Activated T-cell treated with anti-CD3 and anti-CD28 coated beads, Interleukin-2, amount 50 U/mL, for 48 hours (primary cell): Measurements from ENCODE around the gene MACROD1.

Experiments
- DNase-seq, 2 experiments: peaks; one replicate each; pipeline ENCODE4 v3.0.0-alpha.2; 2020

Gene MACROD1

GRCh38 chr11:64089493-64089892, 76.4 kb downstream of the MACROD1 start:
- no peak for DNase-seq

GRCh38 chr11:64089027-64089360, 76.9 kb downstream of the MACROD1 start:
- no peak for DNase-seq

- no peak for DNase-seq
Observed at GRCh38 chr11:64088162-64089026, 77.5 kb downstream of the MACROD1 start.

GRCh38 chr11:64086258-64087123, 79.4 kb downstream of the MACROD1 start:
- no peak for DNase-seq

- DNase-seq = no peak
Observed at GRCh38 chr11:64085906-64086257, 80.0 kb downstream of the MACROD1 start.

DNA sequence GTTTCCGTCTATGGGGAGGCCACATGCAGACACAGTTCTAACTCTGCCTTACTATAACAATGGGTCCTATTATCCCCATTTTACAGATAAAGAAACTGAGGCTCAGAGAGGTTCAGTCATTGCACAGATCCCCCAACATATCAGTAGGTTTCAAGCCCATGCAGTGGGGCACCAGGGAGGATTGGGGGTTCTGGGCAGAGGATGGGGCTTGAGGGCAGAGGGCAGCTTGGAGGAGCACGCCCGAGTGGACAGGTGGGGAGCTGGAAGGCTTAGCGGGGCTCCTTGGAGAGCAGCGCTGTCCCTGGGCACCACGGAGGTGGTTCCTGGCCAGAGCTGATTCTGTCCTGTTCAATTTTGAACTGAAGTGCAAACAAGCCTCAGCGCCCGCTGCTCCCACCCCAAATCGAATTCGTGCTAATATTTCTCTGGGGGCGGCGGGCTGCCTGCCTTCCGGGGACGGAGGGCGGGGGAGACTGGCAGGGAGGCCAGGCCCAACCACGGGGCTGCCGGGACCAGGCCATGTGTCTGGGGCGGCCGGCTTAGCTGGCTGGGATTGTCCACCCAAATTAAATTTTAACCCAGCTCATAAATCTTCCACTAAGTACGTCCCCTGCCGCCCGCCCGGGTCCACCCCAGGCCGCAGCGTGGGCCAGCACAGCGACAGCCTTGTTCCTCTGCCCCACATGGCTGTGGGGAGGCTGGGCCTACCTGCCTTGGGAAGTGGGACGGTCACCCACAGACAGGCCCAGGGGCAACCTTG, 80.8 kb downstream of the MACROD1 start:
- no peak for DNase-seq

DNA sequence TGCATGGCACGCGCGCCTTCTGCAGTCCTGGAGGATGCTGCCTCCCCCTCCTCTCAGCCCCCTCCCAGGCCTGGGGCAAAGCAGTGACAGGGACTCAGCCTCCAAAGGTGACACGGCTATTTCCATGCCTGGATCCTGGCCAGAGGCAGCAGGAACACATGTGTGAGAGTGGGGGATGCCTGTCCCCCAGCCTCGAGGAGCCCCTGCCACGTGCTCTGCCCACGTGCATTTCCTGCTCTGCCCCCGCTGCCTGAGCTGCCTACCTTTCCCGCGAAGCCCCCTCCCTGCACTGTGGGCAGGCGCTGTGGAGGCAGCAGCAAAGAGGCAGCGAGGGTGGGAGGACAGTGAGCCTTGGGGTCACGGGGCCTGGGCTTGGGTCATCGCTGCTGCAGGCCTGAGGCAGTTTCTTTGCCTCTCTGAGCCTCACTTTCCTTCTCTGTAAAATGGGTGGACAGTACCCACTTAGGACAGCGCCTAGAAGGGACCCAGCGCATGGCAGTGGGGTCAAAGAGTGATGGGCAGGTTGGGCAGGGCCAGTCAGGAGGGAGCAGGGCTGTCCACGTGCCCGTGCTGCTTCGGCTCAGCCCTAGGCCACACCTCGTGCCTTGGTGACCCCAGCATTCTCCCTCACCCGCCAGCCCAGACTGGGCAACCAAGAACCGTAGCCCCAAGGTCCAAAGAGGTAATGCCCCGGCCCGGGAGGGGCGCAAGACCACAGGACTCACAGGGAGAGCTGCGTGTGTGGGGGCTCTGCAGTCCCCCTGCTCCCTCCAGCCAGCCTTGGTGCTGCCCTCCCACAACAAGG, 81.6 kb downstream of the MACROD1 start:
- DNase-seq = no peak

- DNase-seq = no peak
Observed at GRCh38 chr11:64083398-64084080, 82.4 kb downstream of the MACROD1 start.

- DNase-seq = no peak
Observed at GRCh38 chr11:64081745-64082442, 84.0 kb downstream of the MACROD1 start.

DNA sequence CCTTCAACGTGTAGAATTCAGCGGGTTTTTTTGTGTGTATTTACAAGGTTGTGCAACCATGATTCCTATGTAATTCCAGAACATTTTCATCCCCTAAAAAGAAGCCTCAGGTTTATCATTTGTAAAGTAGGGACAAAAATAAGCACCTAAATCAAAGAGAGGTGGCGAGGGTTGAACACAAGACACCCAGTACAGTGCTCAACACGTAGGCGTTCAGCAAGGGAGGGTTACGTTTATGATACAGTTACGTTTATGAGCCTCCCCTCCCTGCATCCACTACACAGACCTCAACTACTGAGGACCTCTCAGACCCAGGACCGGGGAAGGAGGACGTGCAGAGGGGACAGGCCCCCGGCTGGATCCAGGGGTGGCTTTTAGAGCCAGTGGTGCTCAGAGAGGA, 85.5 kb downstream of the MACROD1 start:
- DNase-seq = no peak

DNA sequence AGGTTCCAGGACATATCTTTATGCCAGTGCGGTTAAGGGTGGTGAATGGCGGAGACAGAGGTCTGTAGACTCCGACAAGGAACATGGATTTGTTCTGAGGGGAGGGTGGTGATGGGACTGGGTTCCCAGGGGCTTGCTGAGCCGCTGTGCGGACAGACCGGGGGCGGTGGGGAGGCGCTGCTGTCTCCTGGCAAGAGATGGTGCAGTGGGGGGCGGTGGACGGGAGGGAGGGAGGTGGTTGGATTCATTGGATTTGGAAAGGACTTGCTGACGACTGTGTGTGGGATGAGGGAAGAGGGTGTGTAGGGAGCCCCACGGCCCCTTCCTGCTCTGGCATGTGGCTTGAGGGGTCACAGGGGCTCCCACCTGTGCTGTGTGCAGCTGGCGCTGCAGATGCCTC, 87.0 kb downstream of the MACROD1 start:
- DNase-seq = no peak

DNA sequence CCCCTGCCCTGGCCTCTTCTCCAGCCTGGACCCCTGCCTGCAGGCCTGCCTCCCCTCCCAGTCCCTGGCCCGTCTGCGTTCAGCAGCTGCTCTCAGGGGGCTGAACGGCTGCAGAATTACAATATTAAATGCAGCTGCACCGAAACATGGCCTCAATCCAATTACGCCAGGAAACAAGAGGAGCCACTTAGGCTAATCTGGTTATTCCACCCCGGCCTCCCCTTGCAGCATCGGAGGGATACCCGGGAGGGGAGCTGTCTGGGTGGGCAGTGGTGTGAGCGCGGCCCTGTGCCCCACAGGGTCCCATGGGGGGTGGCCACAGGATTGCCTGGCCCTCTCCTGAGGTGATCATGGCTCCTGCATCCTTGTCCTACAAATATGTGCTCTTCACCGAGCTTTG, 87.6 kb downstream of the MACROD1 start:
- DNase-seq = no peak

- no peak for DNase-seq
Observed at GRCh38 chr11:64077607-64078006, 88.3 kb downstream of the MACROD1 start.

- DNase-seq = no peak
Observed at GRCh38 chr11:64076758-64077157, 89.2 kb downstream of the MACROD1 start.

DNA sequence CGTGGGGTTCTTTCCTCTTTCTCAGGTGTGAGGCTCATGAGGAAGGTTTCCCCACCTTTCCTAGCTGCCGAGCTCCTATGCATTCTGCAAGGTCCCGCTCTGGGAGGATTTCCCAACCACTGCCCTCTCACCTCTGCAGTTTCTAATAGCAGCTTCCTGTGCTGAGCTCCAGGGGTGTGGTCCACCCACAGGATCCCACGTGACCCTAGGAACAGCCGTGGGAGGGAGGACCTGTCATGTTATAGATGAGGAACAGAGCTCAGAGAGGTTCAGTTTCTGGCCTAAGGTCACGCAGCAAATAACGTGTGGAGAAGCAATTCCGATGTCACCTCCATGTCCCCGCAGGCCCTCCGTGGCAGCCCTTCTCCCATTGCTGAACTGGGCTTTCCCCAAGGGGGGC, 91.7 kb downstream of the MACROD1 start:
- DNase-seq = no peak

- no peak for DNase-seq
Observed at GRCh38 chr11:64073542-64073941, 92.4 kb downstream of the MACROD1 start.

DNA sequence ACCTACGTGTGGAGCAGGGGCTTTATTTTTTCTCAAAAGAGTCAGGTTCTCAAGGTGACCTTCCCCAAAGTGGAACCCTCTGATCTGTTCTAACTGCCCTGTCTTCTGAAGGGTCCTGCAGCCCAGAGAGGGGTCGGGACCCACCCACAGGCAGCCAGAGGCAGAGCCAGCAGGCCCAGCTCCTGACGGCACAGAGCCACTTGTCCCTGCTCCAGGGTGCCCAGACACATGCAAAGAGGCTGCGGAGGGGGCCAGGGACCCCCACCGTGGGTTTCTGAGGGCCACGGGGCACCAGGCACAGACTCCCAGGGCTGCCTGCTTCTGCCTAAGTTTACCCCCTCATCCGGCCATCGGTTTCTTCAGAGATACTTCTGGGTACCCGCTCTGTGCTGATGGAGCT, 93.0 kb downstream of the MACROD1 start:
- no peak for DNase-seq

DNA sequence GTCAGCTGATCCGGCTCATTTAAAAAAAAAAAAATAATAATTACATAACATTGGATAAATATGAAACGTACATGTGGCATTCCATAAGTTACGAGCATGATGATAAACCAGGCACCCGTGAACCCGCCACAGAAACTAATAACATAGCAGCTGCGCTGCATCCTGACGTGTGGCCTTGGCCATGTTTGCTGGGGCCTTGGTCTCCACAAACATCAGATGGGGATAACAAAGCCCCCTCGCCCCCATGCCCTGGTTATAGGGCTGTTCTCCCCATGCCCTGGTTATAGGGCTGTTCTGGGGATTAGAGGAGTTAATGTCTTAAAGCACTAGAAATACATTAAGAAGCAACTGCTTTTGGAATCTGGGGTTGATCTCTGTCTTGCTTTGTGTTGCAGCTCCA, 93.5 kb downstream of the MACROD1 start:
- DNase-seq = no peak

DNA sequence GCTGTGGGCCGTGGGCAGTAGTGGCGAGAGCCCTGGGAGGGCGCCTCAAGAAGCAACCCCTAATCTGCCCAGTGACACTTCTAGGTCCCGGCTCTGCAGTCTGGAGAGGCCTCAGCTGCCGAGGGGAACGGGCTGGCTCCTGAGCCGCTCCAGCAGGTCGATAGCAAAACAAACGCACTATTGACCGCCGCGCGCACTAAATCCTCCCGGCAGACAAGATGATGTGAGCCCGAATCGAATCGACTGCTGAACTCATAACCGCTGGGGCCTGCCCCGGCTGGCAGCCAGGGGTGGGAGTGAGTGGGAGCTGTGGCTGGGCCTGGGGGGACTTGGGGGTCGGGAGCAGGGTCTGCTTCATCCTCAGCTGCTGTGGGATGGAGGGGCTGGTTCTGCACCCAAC, 94.1 kb downstream of the MACROD1 start:
- no peak for DNase-seq

- no peak for DNase-seq
Observed at GRCh38 chr11:64070314-64070681, 95.6 kb downstream of the MACROD1 start.
